Type B pancreatic cell (in vitro differentiated cells): ENCODE data around the gene MMP11. TPM values are rescaled to one million over a fixed set of nuclear protein-coding genes. Genes with fewer than 3 reads are reported as not detected.

Source experiments
- DNase-seq: peaks from one replicate; pipeline ENCODE4 v3.0.0; 2021; ENCODE audit warnings: mixed read lengths; ENCODE audit not compliant: unreplicated experiment; ENCODE audit errors: extremely low spot score
- H3K27ac Mint-ChIP-seq: 2 replicates; pipeline ENCODE4 v1.8.0; 2021; ENCODE audit warnings: mild to moderate bottlenecking, mixed read lengths
- H3K27me3 Mint-ChIP-seq: 2 replicates; pipeline ENCODE4 v1.8.0; 2021; ENCODE audit warnings: mixed read lengths
- H3K36me3 Mint-ChIP-seq: 2 replicates; pipeline ENCODE4 v1.8.0; 2021; ENCODE audit warnings: mixed read lengths
- H3K4me1 Mint-ChIP-seq: one replicate; pipeline ENCODE4 v1.8.0; 2021; ENCODE audit warnings: mixed read lengths; ENCODE audit not compliant: unreplicated experiment
- H3K4me3 Mint-ChIP-seq: 2 replicates; pipeline ENCODE4 v1.8.0; 2021; ENCODE audit warnings: mild to moderate bottlenecking, mixed read lengths
- H3K9me3 Mint-ChIP-seq: 2 replicates; pipeline ENCODE4 v1.8.0; 2021; ENCODE audit warnings: mixed read lengths
- total RNA-seq: library from RNA; stranded (reverse); gene quantifications from 2 replicates; pipeline ENCODE4 v1.2.1, GENCODE V29; 2021; ENCODE audit warnings: low replicate concordance
- TF ChIP-seq, protein P1 (sequence below): fragments of 200-600 bp; sonication (generic); conservative IDR thresholded peaks from 2 replicates; pipeline ENCODE4 v1.5.0; 2021; ENCODE audit warnings: antibody characterized with exemption, mild to moderate bottlenecking

MMP11 gene
- total RNA-seq, 1 donor from 2014 or later: 31.6 TPM

DNA sequence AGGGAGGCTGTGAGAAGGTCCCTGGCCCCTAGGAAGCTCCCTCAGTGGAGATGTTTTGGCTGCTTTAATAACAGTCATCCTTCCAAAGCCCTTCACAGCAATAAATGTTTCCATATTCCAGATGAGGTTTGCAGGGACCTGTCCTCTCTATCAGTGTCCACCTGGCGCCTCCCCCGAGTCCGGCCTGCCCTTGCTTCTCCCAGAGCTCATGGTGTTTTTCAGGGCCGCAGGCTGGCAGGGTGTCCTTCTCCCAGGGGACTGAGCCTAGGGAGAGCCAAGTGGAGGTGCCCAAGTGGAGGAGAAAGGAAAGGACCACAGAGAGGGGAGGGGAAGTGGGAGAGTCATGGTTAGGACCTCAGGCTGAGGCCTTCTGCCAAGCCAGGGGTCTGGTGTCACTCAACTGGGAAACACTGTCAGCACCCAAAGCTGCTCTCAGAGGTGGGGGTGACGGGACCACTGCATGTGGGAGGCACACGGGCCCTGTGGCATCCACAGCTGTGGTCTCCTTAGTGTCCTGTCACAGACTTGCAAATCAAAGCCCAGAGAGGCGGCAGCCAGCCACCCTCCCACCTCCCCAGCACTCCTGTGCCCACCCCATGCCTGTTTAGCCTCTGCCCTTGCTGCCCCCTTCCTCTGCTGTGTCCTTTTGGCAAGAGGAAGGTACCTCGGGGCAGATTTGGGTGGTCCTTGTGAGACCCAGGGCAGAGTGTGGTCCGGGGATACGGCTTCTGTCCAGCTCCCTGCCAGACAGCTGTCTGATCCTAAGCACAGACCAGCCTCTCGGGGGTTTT, 59.8 kb downstream of the MMP11 start:
- H3K9me3 Mint-ChIP-seq: no peaks in the 10 kb centered on the region
- no peak overlapping the region for H3K27ac Mint-ChIP-seq

DNA sequence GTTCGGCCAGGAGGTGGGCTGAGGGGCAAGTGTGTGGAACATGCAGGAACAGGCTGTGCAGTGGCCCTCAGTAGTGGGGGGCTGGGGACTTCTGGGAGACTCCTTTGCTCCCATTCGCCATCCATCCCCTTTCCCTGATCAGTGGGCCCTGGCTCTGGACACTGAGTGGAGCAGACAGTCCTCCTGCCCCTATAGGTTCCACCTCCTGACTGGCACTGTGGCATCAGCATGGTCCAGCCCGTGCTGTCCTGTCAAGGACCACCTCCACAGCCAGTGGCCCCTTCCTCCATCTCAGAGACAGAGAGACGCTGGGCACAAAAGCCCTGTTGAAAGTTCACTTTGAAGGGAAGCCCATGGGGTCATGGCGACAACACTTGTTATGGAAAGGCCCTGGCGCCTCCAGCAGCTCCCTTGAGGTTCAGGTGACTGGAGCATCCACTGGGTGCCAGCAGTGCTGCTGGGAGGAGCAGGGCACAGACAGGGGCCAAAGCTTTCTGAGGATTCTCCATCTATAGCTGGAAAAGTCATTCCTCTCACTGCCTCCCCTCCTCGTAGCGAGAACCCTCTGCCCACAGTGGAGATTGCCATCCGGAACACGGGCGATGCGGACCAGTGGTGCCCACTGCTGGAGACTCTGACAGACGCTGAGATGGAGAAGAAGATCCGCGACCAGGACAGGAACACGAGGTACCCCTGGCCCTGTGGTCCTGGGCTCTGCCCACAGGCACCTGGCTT, 60.5 kb downstream of the MMP11 start:
- Mint-ChIP-seq H3K27me3 (no peaks in the 10 kb centered on the region), H3K36me3 (peaks cover 32% of the 10 kb centered on the region)
- TF ChIP-seq, protein P1, sequence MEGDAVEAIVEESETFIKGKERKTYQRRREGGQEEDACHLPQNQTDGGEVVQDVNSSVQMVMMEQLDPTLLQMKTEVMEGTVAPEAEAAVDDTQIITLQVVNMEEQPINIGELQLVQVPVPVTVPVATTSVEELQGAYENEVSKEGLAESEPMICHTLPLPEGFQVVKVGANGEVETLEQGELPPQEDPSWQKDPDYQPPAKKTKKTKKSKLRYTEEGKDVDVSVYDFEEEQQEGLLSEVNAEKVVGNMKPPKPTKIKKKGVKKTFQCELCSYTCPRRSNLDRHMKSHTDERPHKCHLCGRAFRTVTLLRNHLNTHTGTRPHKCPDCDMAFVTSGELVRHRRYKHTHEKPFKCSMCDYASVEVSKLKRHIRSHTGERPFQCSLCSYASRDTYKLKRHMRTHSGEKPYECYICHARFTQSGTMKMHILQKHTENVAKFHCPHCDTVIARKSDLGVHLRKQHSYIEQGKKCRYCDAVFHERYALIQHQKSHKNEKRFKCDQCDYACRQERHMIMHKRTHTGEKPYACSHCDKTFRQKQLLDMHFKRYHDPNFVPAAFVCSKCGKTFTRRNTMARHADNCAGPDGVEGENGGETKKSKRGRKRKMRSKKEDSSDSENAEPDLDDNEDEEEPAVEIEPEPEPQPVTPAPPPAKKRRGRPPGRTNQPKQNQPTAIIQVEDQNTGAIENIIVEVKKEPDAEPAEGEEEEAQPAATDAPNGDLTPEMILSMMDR: no peak

More for the DNA sequence above, 59.8 kb downstream of the MMP11 start:
- TF ChIP-seq, protein P1: no peak
- no peak for DNase-seq
- no peak overlapping the region for H3K4me3 Mint-ChIP-seq
- H3K36me3 Mint-ChIP-seq: peaks cover 28% of the 10 kb centered on the region
- peaks cover 16% of the 10 kb centered on the region for H3K4me1 Mint-ChIP-seq
- no peaks in the 10 kb centered on the region for H3K27me3 Mint-ChIP-seq

More for the DNA sequence above, 60.5 kb downstream of the MMP11 start:
- no peak for DNase-seq
- H3K4me1 Mint-ChIP-seq: peaks cover 22% of the 10 kb centered on the region
- no peak overlapping the region for H3K4me3 Mint-ChIP-seq
- H3K9me3 Mint-ChIP-seq: no peaks in the 10 kb centered on the region
- no peak overlapping the region for H3K27ac Mint-ChIP-seq

Other genes starting within 250 kb of the MMP11 start
- not detected in 2 replicates for gene IGLL1, start 192.6 kb upstream of the MMP11 start, total RNA-seq
- 0.43 and 1.00 TPM in 2 replicates for gene DRICH1, start 140.5 kb upstream of the MMP11 start, total RNA-seq
- not detected in 2 replicates for gene RGL4, start 81.8 kb upstream of the MMP11 start, total RNA-seq
- gene ZNF70, start 21.7 kb upstream of the MMP11 start, total RNA-seq: 10.7 and 12.3 TPM in 2 replicates
- gene VPREB3, start 18.4 kb upstream of the MMP11 start, total RNA-seq: 0.92 TPM in 1 of 2 replicates, not detected in the other
- gene C22orf15, start 9.9 kb upstream of the MMP11 start, total RNA-seq: 1.7 TPM in 1 of 2 replicates, not detected in the other
- gene CHCHD10, start 4.9 kb upstream of the MMP11 start, total RNA-seq: 87.2 and 156 TPM in 2 replicates
- 99.5 and 159 TPM in 2 replicates for gene SMARCB1, start 14.1 kb downstream of the MMP11 start, total RNA-seq
- 2.6 and 9.5 TPM in 2 replicates for gene DERL3, start 66.2 kb downstream of the MMP11 start, total RNA-seq
- 19.6 and 32.1 TPM in 2 replicates for gene SLC2A11, start 85.0 kb downstream of the MMP11 start, total RNA-seq
- gene MIF, start 121.5 kb downstream of the MMP11 start, total RNA-seq: 436 and 570 TPM in 2 replicates
- gene GSTT2B, start 188.3 kb downstream of the MMP11 start, total RNA-seq: 0.50 TPM in 1 of 2 replicates, not detected in the other
- not detected in 2 replicates for gene DDTL, start 194.0 kb downstream of the MMP11 start, total RNA-seq
- gene DDT, start 201.6 kb downstream of the MMP11 start, total RNA-seq: 104 and 131 TPM in 2 replicates
- gene GSTT2, start 207.3 kb downstream of the MMP11 start, total RNA-seq: 1.3 TPM in 1 of 2 replicates, not detected in the other
- not detected in 2 replicates for gene GSTT4, start 232.6 kb downstream of the MMP11 start, total RNA-seq
- 57.1 and 73.9 TPM in 2 replicates for gene CABIN1, start 238.5 kb downstream of the MMP11 start, total RNA-seq